Measurements from ENCODE around the gene PAPLN.

DNA sequence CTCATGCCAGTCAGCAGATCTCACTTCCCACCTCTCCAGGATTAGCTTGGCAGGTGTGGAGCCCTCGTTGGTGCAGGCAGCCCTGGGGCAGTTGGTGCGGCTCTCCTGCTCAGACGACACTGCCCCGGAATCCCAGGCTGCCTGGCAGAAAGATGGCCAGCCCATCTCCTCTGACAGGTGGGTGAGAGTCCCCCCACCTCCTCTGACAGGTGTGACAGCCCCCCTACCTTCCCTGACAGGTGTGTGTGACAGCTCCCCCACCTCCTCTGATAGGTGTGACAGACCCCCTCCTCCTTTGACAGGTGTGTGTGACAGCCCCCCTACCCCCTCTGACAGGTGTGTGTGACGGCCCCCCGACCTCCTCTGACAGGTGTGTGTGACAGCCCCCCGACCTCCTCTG lies 26.3 kb downstream of the PAPLN start:
- TF ChIP-seq, protein P1, sequence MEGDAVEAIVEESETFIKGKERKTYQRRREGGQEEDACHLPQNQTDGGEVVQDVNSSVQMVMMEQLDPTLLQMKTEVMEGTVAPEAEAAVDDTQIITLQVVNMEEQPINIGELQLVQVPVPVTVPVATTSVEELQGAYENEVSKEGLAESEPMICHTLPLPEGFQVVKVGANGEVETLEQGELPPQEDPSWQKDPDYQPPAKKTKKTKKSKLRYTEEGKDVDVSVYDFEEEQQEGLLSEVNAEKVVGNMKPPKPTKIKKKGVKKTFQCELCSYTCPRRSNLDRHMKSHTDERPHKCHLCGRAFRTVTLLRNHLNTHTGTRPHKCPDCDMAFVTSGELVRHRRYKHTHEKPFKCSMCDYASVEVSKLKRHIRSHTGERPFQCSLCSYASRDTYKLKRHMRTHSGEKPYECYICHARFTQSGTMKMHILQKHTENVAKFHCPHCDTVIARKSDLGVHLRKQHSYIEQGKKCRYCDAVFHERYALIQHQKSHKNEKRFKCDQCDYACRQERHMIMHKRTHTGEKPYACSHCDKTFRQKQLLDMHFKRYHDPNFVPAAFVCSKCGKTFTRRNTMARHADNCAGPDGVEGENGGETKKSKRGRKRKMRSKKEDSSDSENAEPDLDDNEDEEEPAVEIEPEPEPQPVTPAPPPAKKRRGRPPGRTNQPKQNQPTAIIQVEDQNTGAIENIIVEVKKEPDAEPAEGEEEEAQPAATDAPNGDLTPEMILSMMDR (conservative IDR thresholded peaks at IDR 0.05; ENCODE audit: low read depth, low read length): no peak
- TF ChIP-seq EZH2 (IDR thresholded peaks at IDR 0.05; ENCODE audit: borderline replicate concordance, low read depth, low read length, poor library complexity, severe bottlenecking): no peak
